ENCODE measurements around the gene G3BP2. TPM values are rescaled to one million over a fixed set of nuclear protein-coding genes. Genes with fewer than 3 reads are reported as not detected.

The G3BP2 gene
- polyA plus RNA-seq, 1 donor, result 136 TPM

DNA sequence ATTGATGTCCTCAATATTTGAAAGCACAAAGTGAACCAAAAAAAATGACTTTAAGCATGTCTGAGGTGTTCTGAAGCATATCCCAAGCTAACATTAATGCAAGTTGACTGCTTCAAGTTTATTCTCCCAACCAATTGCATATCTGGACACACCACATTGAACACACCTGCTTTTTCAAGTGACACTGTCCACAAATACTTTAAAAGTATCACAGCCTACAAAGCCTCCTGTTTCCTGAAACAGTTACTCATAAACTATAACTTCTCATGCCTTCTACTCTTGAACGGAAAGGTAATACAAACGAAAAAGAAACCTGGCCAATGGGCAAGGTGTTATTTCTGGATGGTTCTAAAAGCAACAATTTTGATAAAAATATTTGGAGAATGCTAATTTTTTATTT is 44.0 kb downstream of the G3BP2 start:
- no peak overlapping the region for H3K4me3 ChIP-seq (ENCODE audit: low read length)

DNA sequence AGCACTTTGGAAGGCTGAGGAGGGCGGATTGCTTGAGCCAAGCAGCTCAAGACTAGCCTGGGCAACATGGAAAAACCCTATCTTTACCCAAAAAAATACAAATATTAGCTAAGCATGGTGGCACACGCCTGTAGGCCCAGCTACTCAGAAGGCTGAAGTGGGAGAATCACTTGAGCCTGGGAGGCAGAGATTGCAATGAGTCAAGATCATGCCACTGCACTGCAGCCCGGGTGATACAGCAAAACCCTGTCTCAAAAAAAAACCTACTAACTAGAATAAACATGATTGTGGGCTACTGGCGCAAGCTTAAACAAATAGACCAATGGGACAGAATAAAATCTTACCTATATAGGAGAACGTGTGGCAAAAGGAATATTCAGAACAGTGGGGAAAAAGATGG is 50.2 kb downstream of the G3BP2 start:
- Histone ChIP-seq H3K4me3 (ENCODE audit: low read length) (no peak overlapping the region), H3K4me1 (ENCODE audit: control insufficient read depth, insufficient read depth, low read length) (no peaks in the 10 kb centered on the region), H3K27me3 (ENCODE audit: control insufficient read depth, insufficient read depth, low read length) (no peaks in the 10 kb centered on the region), H3K27ac (ENCODE audit: low read length) (no peak overlapping the region), H3K9me3 (ENCODE audit: control insufficient read depth, low read depth, low read length) (no peaks in the 10 kb centered on the region), H3K36me3 (ENCODE audit: control insufficient read depth, insufficient read depth, low read length) (no peaks in the 10 kb centered on the region)
- 100% methylated on average over 2 of the region's 5 CpGs for WGBS (ENCODE audit: insufficient coverage, low lambda C conversion rate)
- DNase-seq, result no peak

More for the DNA sequence above, 44.0 kb downstream of the G3BP2 start:
- no peaks in the 10 kb centered on the region for H3K36me3 ChIP-seq (ENCODE audit: control insufficient read depth, insufficient read depth, low read length)
- no peak for DNase-seq
- H3K4me1 ChIP-seq (ENCODE audit: control insufficient read depth, insufficient read depth, low read length), result peaks cover 3% of the 10 kb centered on the region
- no peaks in the 10 kb centered on the region for H3K9me3 ChIP-seq (ENCODE audit: control insufficient read depth, low read depth, low read length)
- no peaks in the 10 kb centered on the region for H3K27me3 ChIP-seq (ENCODE audit: control insufficient read depth, insufficient read depth, low read length)
- WGBS (ENCODE audit: insufficient coverage, low lambda C conversion rate), result 67% methylated on average over 2 of the region's 2 CpGs
- no peak overlapping the region for H3K27ac ChIP-seq (ENCODE audit: low read length)

- no peak overlapping the region for H3K27ac ChIP-seq (ENCODE audit: low read length)
- no peaks in the 10 kb centered on the region for H3K9me3 ChIP-seq (ENCODE audit: control insufficient read depth, low read depth, low read length)
- no peaks in the 10 kb centered on the region for H3K27me3 ChIP-seq (ENCODE audit: control insufficient read depth, insufficient read depth, low read length)
- no peak for DNase-seq
- H3K4me3 ChIP-seq (ENCODE audit: low read length), result no peak overlapping the region
- H3K36me3 ChIP-seq (ENCODE audit: control insufficient read depth, insufficient read depth, low read length), result no peaks in the 10 kb centered on the region
- no peaks in the 10 kb centered on the region for H3K4me1 ChIP-seq (ENCODE audit: control insufficient read depth, insufficient read depth, low read length)
Measured at GRCh38 chr4:75621715-75622114, 51.5 kb downstream of the G3BP2 start.

GRCh38 chr4:75612306-75612705 is 60.9 kb downstream of the G3BP2 start:
- Histone ChIP-seq H3K4me3 (ENCODE audit: low read length) (no peak overlapping the region), H3K9me3 (ENCODE audit: control insufficient read depth, low read depth, low read length) (no peaks in the 10 kb centered on the region), H3K27me3 (ENCODE audit: control insufficient read depth, insufficient read depth, low read length) (no peaks in the 10 kb centered on the region), H3K27ac (ENCODE audit: low read length) (no peak overlapping the region), H3K36me3 (ENCODE audit: control insufficient read depth, insufficient read depth, low read length) (no peaks in the 10 kb centered on the region), H3K4me1 (ENCODE audit: control insufficient read depth, insufficient read depth, low read length) (no peaks in the 10 kb centered on the region)
- no peak for DNase-seq
- 100% methylated on average over 1 of the region's 1 CpG for WGBS (ENCODE audit: insufficient coverage, low lambda C conversion rate)

GRCh38 chr4:75605928-75606327 is 67.3 kb downstream of the G3BP2 start:
- Histone ChIP-seq H3K27me3 (ENCODE audit: control insufficient read depth, insufficient read depth, low read length) (no peaks in the 10 kb centered on the region), H3K36me3 (ENCODE audit: control insufficient read depth, insufficient read depth, low read length) (no peaks in the 10 kb centered on the region), H3K27ac (ENCODE audit: low read length) (no peak overlapping the region), H3K9me3 (ENCODE audit: control insufficient read depth, low read depth, low read length) (no peaks in the 10 kb centered on the region), H3K4me3 (ENCODE audit: low read length) (no peak overlapping the region), H3K4me1 (ENCODE audit: control insufficient read depth, insufficient read depth, low read length) (no peaks in the 10 kb centered on the region)
- no peak for DNase-seq
- WGBS (ENCODE audit: insufficient coverage, low lambda C conversion rate), result no CpG with 5 or more reads among the region's 4 CpGs

GRCh38 chr4:75599647-75600046 is 73.6 kb downstream of the G3BP2 start:
- WGBS (ENCODE audit: insufficient coverage, low lambda C conversion rate), result 100% methylated on average over 3 of the region's 4 CpGs
- no peaks in the 10 kb centered on the region for H3K4me1 ChIP-seq (ENCODE audit: control insufficient read depth, insufficient read depth, low read length)

DNA sequence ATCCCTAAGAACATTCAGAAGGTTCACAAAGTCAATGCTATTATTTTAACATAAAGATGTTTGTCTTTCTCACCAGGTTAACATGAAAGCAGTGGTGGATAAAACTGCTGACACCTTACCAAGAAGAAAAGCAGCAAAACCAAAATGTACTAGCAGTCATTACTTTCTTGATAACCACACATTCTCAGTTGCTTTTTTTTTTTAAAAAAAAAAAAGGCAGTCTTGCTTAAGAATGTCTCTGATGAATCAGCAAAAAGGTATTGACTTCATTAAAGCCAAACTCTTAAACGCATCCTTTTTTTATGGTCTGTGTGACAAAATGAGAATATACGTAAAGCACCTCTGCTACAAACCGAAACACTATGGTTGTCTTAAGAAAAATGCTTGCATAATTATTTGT is 74.8 kb downstream of the G3BP2 start:
- no peak for DNase-seq
- Histone ChIP-seq H3K27ac (ENCODE audit: low read length) (no peak overlapping the region), H3K9me3 (ENCODE audit: control insufficient read depth, low read depth, low read length) (no peaks in the 10 kb centered on the region), H3K4me3 (ENCODE audit: low read length) (no peak overlapping the region), H3K36me3 (ENCODE audit: control insufficient read depth, insufficient read depth, low read length) (no peaks in the 10 kb centered on the region), H3K4me1 (ENCODE audit: control insufficient read depth, insufficient read depth, low read length) (no peaks in the 10 kb centered on the region), H3K27me3 (ENCODE audit: control insufficient read depth, insufficient read depth, low read length) (no peaks in the 10 kb centered on the region)
- WGBS (ENCODE audit: insufficient coverage, low lambda C conversion rate), result 100% methylated on average over 1 of the region's 3 CpGs

More at GRCh38 chr4:75599647-75600046, 73.6 kb downstream of the G3BP2 start:
- H3K27me3 ChIP-seq (ENCODE audit: control insufficient read depth, insufficient read depth, low read length), result no peaks in the 10 kb centered on the region
- H3K9me3 ChIP-seq (ENCODE audit: control insufficient read depth, low read depth, low read length), result no peaks in the 10 kb centered on the region
- no peaks in the 10 kb centered on the region for H3K36me3 ChIP-seq (ENCODE audit: control insufficient read depth, insufficient read depth, low read length)
- no peak for DNase-seq
- H3K4me3 ChIP-seq (ENCODE audit: low read length), result no peak overlapping the region
- H3K27ac ChIP-seq (ENCODE audit: low read length), result no peak overlapping the region

- no peak overlapping the region for H3K27ac ChIP-seq (ENCODE audit: low read length)
- WGBS (ENCODE audit: insufficient coverage, low lambda C conversion rate), result no CpG with 5 or more reads among the region's 3 CpGs
- H3K36me3 ChIP-seq (ENCODE audit: control insufficient read depth, insufficient read depth, low read length), result no peaks in the 10 kb centered on the region
- DNase-seq, result no peak
- H3K4me1 ChIP-seq (ENCODE audit: control insufficient read depth, insufficient read depth, low read length), result no peaks in the 10 kb centered on the region
- no peaks in the 10 kb centered on the region for H3K9me3 ChIP-seq (ENCODE audit: control insufficient read depth, low read depth, low read length)
- no peaks in the 10 kb centered on the region for H3K27me3 ChIP-seq (ENCODE audit: control insufficient read depth, insufficient read depth, low read length)
- no peak overlapping the region for H3K4me3 ChIP-seq (ENCODE audit: low read length)
Measured at GRCh38 chr4:75596061-75596460, 77.2 kb downstream of the G3BP2 start.

DNA sequence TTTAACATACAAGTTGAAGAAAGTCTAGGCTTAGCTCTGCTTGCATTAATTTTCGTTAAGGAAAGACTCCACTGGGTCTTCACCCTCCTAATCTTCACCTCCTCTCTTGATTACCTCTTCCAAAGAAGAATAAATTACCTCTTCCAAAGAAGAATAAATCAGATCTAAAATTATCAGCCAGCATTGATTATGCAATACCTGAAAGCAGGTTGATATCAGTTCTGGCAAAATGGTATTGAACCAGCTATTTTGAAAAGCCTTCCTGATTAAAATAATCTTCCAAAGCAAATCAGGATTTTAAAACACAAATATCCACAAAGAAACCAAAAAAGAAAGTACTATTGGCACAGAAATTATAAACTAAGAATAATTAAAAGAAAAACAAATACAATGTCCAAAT is 79.8 kb downstream of the G3BP2 start:
- Histone ChIP-seq H3K4me1 (ENCODE audit: control insufficient read depth, insufficient read depth, low read length) (no peaks in the 10 kb centered on the region), H3K4me3 (ENCODE audit: low read length) (no peak overlapping the region), H3K36me3 (ENCODE audit: control insufficient read depth, insufficient read depth, low read length) (no peaks in the 10 kb centered on the region), H3K27me3 (ENCODE audit: control insufficient read depth, insufficient read depth, low read length) (no peaks in the 10 kb centered on the region), H3K27ac (ENCODE audit: low read length) (no peak overlapping the region), H3K9me3 (ENCODE audit: control insufficient read depth, low read depth, low read length) (no peaks in the 10 kb centered on the region)
- WGBS (ENCODE audit: insufficient coverage, low lambda C conversion rate), result 100% methylated on average over 1 of the region's 1 CpG
- DNase-seq, result no peak

Other genes with a start within 250 kb of the G3BP2 start
- gene RCHY1, start 159.0 kb downstream of the G3BP2 start, polyA plus RNA-seq, result 35.9 TPM
- 20.3 TPM for gene THAP6, start 158.9 kb downstream of the G3BP2 start, polyA plus RNA-seq
- not detected for gene ODAPH, start 117.3 kb downstream of the G3BP2 start, polyA plus RNA-seq
- gene CDKL2, start 42.9 kb downstream of the G3BP2 start, polyA plus RNA-seq, result 1.6 TPM
- gene USO1, start 51.2 kb upstream of the G3BP2 start, polyA plus RNA-seq, result 78.1 TPM
- gene PPEF2, start 229.0 kb upstream of the G3BP2 start, polyA plus RNA-seq, result 0.06 TPM